A549 (cell line): Measurements from ENCODE around the gene B3GNT5. TPM values are rescaled to one million over a fixed set of nuclear protein-coding genes. Genes with fewer than 3 reads are reported as not detected.

ENCODE experiments used
- ATAC-seq, 2 experiments: fragments of 200-7000 bp in 1 of 2; fragments of >200 bp in 1 of 2; cut with Nextera tagmentation in 1 of 2; cut with Tn5 transposase in 1 of 2; 3 replicates each; pipeline versions ENCODE4 v1.8.0 to v1.9.1; 2018 to 2020; ENCODE audit warnings: mild to moderate bottlenecking in 1 of 2, moderate library complexity in 1 of 2
- CTCF ChIA-PET: fragments of 300-600 bp; sonication (Branson Sonifier 250); formaldehyde crosslinking; extraction: SDS; loops from one replicate; lab custom pipeline; 2021; ENCODE audit warnings: antibody characterized with exemption, inconsistent platforms; lab: Yijun Ruan, JAX
- POLR2A ChIA-PET: fragments of 350-600 bp; formaldehyde crosslinking; extraction: SDS; loops from one replicate; lab custom pipeline; 2021; ENCODE audit warnings: antibody characterized with exemption, inconsistent platforms; lab: Yijun Ruan, JAX
- DNase-seq, 2 experiments: peaks; one replicate each; pipeline versions ENCODE4 v3.0.0 to v3.0.0-alpha.2; 2011 to 2016; ENCODE audit warnings: low read depth in 1 of 2, low spot score in 1 of 2
- FAIRE-seq: peaks from 2 replicates; lab custom pipeline; 2011; peaks lifted over from hg19 to GRCh38; lab: Jason Lieb, UNC
- H3K27ac ChIP-seq, 2 experiments: fragments of >200 bp; sonication (Bioruptor Twin); formaldehyde crosslinking; 3 replicates each; pipeline ENCODE4 v1.5.1; 2016 to 2017
- H3K4me1 ChIP-seq: fragments of >200 bp; sonication (Bioruptor Twin); formaldehyde crosslinking; 3 replicates; pipeline ENCODE4 v1.6.1; 2016
- H3K4me2 ChIP-seq: fragments of >200 bp; sonication (Bioruptor Twin); formaldehyde crosslinking; 3 replicates; pipeline ENCODE4 v1.6.1; 2016
- H3K4me3 ChIP-seq: fragments of >200 bp; sonication (Bioruptor Twin); formaldehyde crosslinking; 3 replicates; pipeline ENCODE4 v1.5.1; 2016
- H3K9me3 ChIP-seq: fragments of >200 bp; sonication (Bioruptor Twin); formaldehyde crosslinking; 3 replicates; pipeline ENCODE4 v1.6.1; 2016
- ATOH8 ChIP-seq: fragments of 250-450 bp; sonication (Bioruptor Pico); IDR thresholded peaks from 2 replicates; pipeline ENCODE4 v1.5.0; 2020; ENCODE audit warnings: low read depth, mild to moderate bottlenecking, moderate library complexity
- BCL3 ChIP-seq: fragments of >200 bp; sonication (Bioruptor Twin); formaldehyde crosslinking; IDR thresholded peaks from 3 replicates; pipeline ENCODE4 v1.6.1; 2016
- CBX2 ChIP-seq: fragments of 200-600 bp; sonication (generic); IDR thresholded peaks from 2 replicates; pipeline ENCODE4 v1.6.1; 2016; ENCODE audit warnings: low read depth, mild to moderate bottlenecking, borderline replicate concordance
- CBX8 ChIP-seq: fragments of 200-600 bp; sonication (generic); IDR thresholded peaks from 2 replicates; pipeline ENCODE4 v1.6.1; 2016
- CHD2 ChIP-seq: fragments of 150-350 bp; IDR thresholded peaks from 2 replicates; pipeline ENCODE4 v1.6.1; 2014; ENCODE audit warnings: low read length; ENCODE audit not compliant: partially characterized antibody
- CHD4 ChIP-seq: fragments of 200-600 bp; sonication (generic); IDR thresholded peaks from 2 replicates; pipeline ENCODE4 v1.6.1; 2016; ENCODE audit warnings: antibody characterized with exemption, mild to moderate bottlenecking, borderline replicate concordance
- E2F6 ChIP-seq: IDR thresholded peaks from 2 replicates; pipeline ENCODE4 v1.6.1; 2012; ENCODE audit warnings: low read depth, borderline replicate concordance
- EHF ChIP-seq: fragments of 250-450 bp; sonication (Bioruptor Pico); IDR thresholded peaks from 2 replicates; pipeline ENCODE4 v1.5.0; 2020; ENCODE audit warnings: mild to moderate bottlenecking
- ELK1 ChIP-seq: fragments of 150-350 bp; IDR thresholded peaks from 2 replicates; pipeline ENCODE4 v1.6.1; 2014; ENCODE audit warnings: low read depth, mild to moderate bottlenecking, low read length
- EP300 ChIP-seq, 2 experiments: fragments of >200 bp; sonication (Bioruptor Twin); formaldehyde crosslinking; IDR thresholded peaks; 2 replicates in 1 of 2; 3 replicates in 1 of 2; pipeline ENCODE4 v1.6.1; 2016 to 2017
- ESRRA ChIP-seq: fragments of 150-350 bp; IDR thresholded peaks from 2 replicates; pipeline ENCODE4 v1.6.1; 2014; ENCODE audit warnings: mild to moderate bottlenecking, low read length, borderline replicate concordance
- FOSB ChIP-seq: fragments of 250-450 bp; sonication (Bioruptor Pico); IDR thresholded peaks from 2 replicates; pipeline ENCODE4 v1.5.0; 2020; ENCODE audit warnings: mild to moderate bottlenecking, moderate library complexity
- FOSL2 ChIP-seq, 2 experiments: fragments of 450-650 bp in 1 of 2; fragments of >200 bp in 1 of 2; sonication (Bioruptor Twin) in 1 of 2; formaldehyde crosslinking; IDR thresholded peaks; 2 replicates each; pipeline versions ENCODE4 v1.5.0 to v1.6.1; 2016 to 2020; ENCODE audit warnings: mild to moderate bottlenecking in 1 of 2, moderate library complexity in 1 of 2
- FOXS1 ChIP-seq: fragments of 250-450 bp; sonication (Bioruptor Pico); IDR thresholded peaks from 2 replicates; pipeline ENCODE4 v1.5.0; 2020; ENCODE audit warnings: mild to moderate bottlenecking, moderate library complexity
- HES2 ChIP-seq: fragments of >200 bp; sonication (Bioruptor Twin); formaldehyde crosslinking; IDR thresholded peaks from 2 replicates; pipeline ENCODE4 v1.6.1; 2016
- HEYL ChIP-seq: fragments of 250-450 bp; sonication (Bioruptor Pico); IDR thresholded peaks from 2 replicates; pipeline ENCODE4 v1.8.0; 2021; ENCODE audit warnings: mild to moderate bottlenecking, moderate library complexity
- HOXA7 ChIP-seq: fragments of 250-450 bp; sonication (Bioruptor Pico); IDR thresholded peaks from 2 replicates; pipeline ENCODE4 v1.5.0; 2020; ENCODE audit warnings: mild to moderate bottlenecking, moderate library complexity
- HOXB13 ChIP-seq: fragments of 250-450 bp; sonication (Bioruptor Pico); IDR thresholded peaks from 2 replicates; pipeline ENCODE4 v1.5.0; 2020; ENCODE audit warnings: low read depth, mild to moderate bottlenecking, moderate library complexity
- HOXB5 ChIP-seq: fragments of 250-450 bp; sonication (Bioruptor Pico); IDR thresholded peaks from 2 replicates; pipeline ENCODE4 v1.5.0; 2020; ENCODE audit warnings: mild to moderate bottlenecking, moderate library complexity
- JUN ChIP-seq, 2 experiments: fragments of >200 bp; sonication (Bioruptor Twin); formaldehyde crosslinking; IDR thresholded peaks; 2 replicates in 1 of 2; 3 replicates in 1 of 2; pipeline ENCODE4 v1.6.1; 2016 to 2017
- JUNB ChIP-seq: fragments of >200 bp; sonication (Bioruptor Twin); formaldehyde crosslinking; IDR thresholded peaks from 2 replicates; pipeline ENCODE4 v1.6.1; 2016
- KDM5A ChIP-seq: fragments of 200-600 bp; sonication (generic); IDR thresholded peaks from 2 replicates; pipeline ENCODE4 v1.6.1; 2016; ENCODE audit warnings: antibody characterized with exemption, mild to moderate bottlenecking
- MAFK ChIP-seq: fragments of 450-650 bp; IDR thresholded peaks from 2 replicates; pipeline ENCODE4 v1.6.1; 2014; ENCODE audit not compliant: partially characterized antibody
- MAX ChIP-seq: IDR thresholded peaks from 2 replicates; pipeline ENCODE4 v1.6.1; 2012
- MYC ChIP-seq: IDR thresholded peaks from 2 replicates; pipeline ENCODE4 v1.6.1; 2012; ENCODE audit warnings: mild to moderate bottlenecking, inconsistent platforms, low read length, improper control_type of control experiment, borderline replicate concordance
- NFE2L2 ChIP-seq: fragments of 150-350 bp; conservative IDR thresholded peaks from 2 replicates; pipeline ENCODE4 v1.6.1; 2014; ENCODE audit warnings: low read length
- NR3C1 ChIP-seq: fragments of >200 bp; sonication (Bioruptor Twin); formaldehyde crosslinking; IDR thresholded peaks from 3 replicates; pipeline ENCODE4 v1.6.1; 2017
- PHF8 ChIP-seq: fragments of 200-600 bp; sonication (generic); IDR thresholded peaks from 2 replicates; pipeline ENCODE4 v1.6.1; 2016; ENCODE audit warnings: low read depth, mild to moderate bottlenecking, antibody characterized with exemption, moderate library complexity, borderline replicate concordance
- POLR2A ChIP-seq: IDR thresholded peaks from 2 replicates; pipeline ENCODE4 v1.6.1; 2012; ENCODE audit warnings: mild to moderate bottlenecking, low read length
- RARB ChIP-seq: fragments of 250-450 bp; sonication (Bioruptor Pico); IDR thresholded peaks from 2 replicates; pipeline ENCODE4 v1.8.0; 2021; ENCODE audit warnings: mild to moderate bottlenecking, moderate library complexity
- RCOR1 ChIP-seq: fragments of 150-350 bp; IDR thresholded peaks from 2 replicates; pipeline ENCODE4 v1.6.1; 2014; ENCODE audit warnings: antibody characterized with exemption, low read length, low read depth
- SMC3 ChIP-seq: fragments of >200 bp; sonication (Bioruptor Twin); formaldehyde crosslinking; IDR thresholded peaks from 3 replicates; pipeline ENCODE4 v1.6.1; 2018; ENCODE audit warnings: inconsistent platforms
- USF2 ChIP-seq: fragments of 450-650 bp; IDR thresholded peaks from 2 replicates; pipeline ENCODE4 v1.6.1; 2014; ENCODE audit warnings: antibody characterized with exemption
- ZFP36 ChIP-seq: fragments of 450-650 bp; IDR thresholded peaks from 2 replicates; pipeline ENCODE4 v1.6.1; 2014; ENCODE audit warnings: borderline replicate concordance; ENCODE audit not compliant: partially characterized antibody
- ZSCAN20 ChIP-seq: fragments of 250-450 bp; sonication (Bioruptor Pico); IDR thresholded peaks from 2 replicates; pipeline ENCODE4 v1.8.0; 2022; ENCODE audit warnings: mild to moderate bottlenecking, moderate library complexity
- WGBS: methylation state at CpG from one replicate; pipeline ENCODE4 v1.1.6; 2017; ENCODE audit errors: missing lambda C conversion rate; 5-methylcytosine and 5-hydroxymethylcytosine counted together
- polyA plus RNA-seq, 4 experiments: library from polyadenylated mRNA; depleted of rRNA in 3 of 4; stranded (reverse); fragments of >200 nt; fragmentation: RNase III in 1 of 4; extraction: RNeasy Plus Mini Kit Qiagen cat#74134 plus additional on column Dnase treatment in 1 of 4; gene quantifications; 2 replicates in 3 of 4; 3 replicates in 1 of 4; pipeline ENCODE4 v1.2.3, GENCODE V29; 2011 to 2017

The B3GNT5 gene
- polyA plus RNA-seq, 2 of the 4 experiments (the other 2 are of a cell fraction): 4.7 to 11.7 TPM

- TF ChIP-seq BCL3 (no peak), CBX2 (no peak), HEYL (CRISPR knock-in tag) (no peak), RCOR1 (no peak), JUNB (peak; percentile 49; the same call in 1 of the 2 replicates), RARB (CRISPR knock-in tag) (no peak), MAX (no peak), SMC3 (no peak), ATOH8 (CRISPR knock-in tag) (0 out of 2 replicates have a peak, but pooled peaks have one; percentile 22), ELK1 (no peak), NFE2L2 (no peak), NR3C1 (no peak), FOSL2 (IDR thresholded peaks at IDR 0.05) (no peak), FOSL2 (CRISPR knock-in tag; IDR thresholded peaks at IDR 0.05) (peak; percentile 66), HOXB13 (CRISPR knock-in tag) (no peak), MAFK (peak; percentile 34), FOSB (CRISPR knock-in tag) (no peak), ESRRA (no peak), JUN (IDR thresholded peaks at IDR 0.05) (peak in 1 of 2 experiments; percentile 15; a peak in 1 of 5 replicates), EHF (0 out of 2 replicates have a peak, but pooled peaks have one; percentile 49), HES2 (0 out of 2 replicates have a peak, but pooled peaks have one; percentile 20), CHD4 (no peak), HOXB5 (no peak), E2F6 (no peak), EP300 (IDR thresholded peaks at IDR 0.05) (peak; percentile 44 to 45; a peak in 2 of 5 replicates), PHF8 (no peak), POLR2A (no peak)
Observed at GRCh38 chr3:183287301-183287971, 34.4 kb downstream of the B3GNT5 start (continued).

GRCh38 chr3:183288117-183288516, 35.1 kb downstream of the B3GNT5 start:
- POLR2A ChIA-PET: interaction anchor here (0.7 kb wide), 1 partner anchor 83 kb away, joined by 4 read pairs; no protein-coding TSS in a partner anchor
- no peak for TF ChIP-seq SMC3
- TF ChIP-seq HOXA7 (CRISPR knock-in tag): no peak
- TF ChIP-seq MYC: no peak
- TF ChIP-seq ZFP36: no peak
- no peak for TF ChIP-seq HES2
- TF ChIP-seq CBX8: no peak
- no peak for TF ChIP-seq ZSCAN20 (CRISPR knock-in tag)
- TF ChIP-seq HOXB5: no peak
- TF ChIP-seq USF2: no peak
- no peak for TF ChIP-seq KDM5A
- TF ChIP-seq FOXS1 (CRISPR knock-in tag): no peak
- TF ChIP-seq ELK1: no peak
- TF ChIP-seq CHD2: no peak
- no peak for TF ChIP-seq CHD4

More at GRCh38 chr3:183288117-183288516, 35.1 kb downstream of the B3GNT5 start:
- CTCF ChIA-PET: interaction anchor here (0.7 kb wide), 1 partner anchor 18 kb away, joined by 3 read pairs; no protein-coding TSS in a partner anchor
- no peak overlapping the region for H3K4me3 ChIP-seq
- peak overlapping the region; percentile 77 to 85 for H3K27ac ChIP-seq
- peaks cover 45% of the 10 kb centered on the region for H3K4me1 ChIP-seq
- H3K4me2 ChIP-seq: peak overlapping the region; percentile 78
- DNase-seq: no peak
- no peak for ATAC-seq
- no peak for FAIRE-seq
- H3K9me3 ChIP-seq: no peaks in the 10 kb centered on the region
- 85% methylated on average over 2 of the region's 2 CpGs for WGBS
